MV-4-11 (cell line): ENCODE measurements around the gene AZGP1.
"Not testable (repeated sequence)": the region's sequence is repeated elsewhere in the genome, so short reads cannot be mapped to it uniquely, and the experiment has no call there.

Experiments
- DNase-seq: peaks from one replicate; lab custom pipeline; 2025; lab: John Stamatoyannopoulos, UW

The AZGP1 gene

GRCh38 chr7:99952649-99953048, 23.2 kb downstream of the AZGP1 start:
- DNase-seq: not testable (repeated sequence)

- not testable (repeated sequence) for DNase-seq
Measured at GRCh38 chr7:99950819-99951218, 25.0 kb downstream of the AZGP1 start.

- DNase-seq: no peak
Measured at GRCh38 chr7:99949645-99950228, 26.1 kb downstream of the AZGP1 start.

GRCh38 chr7:99947608-99948007, 28.2 kb downstream of the AZGP1 start:
- DNase-seq: no peak

GRCh38 chr7:99944497-99945070, 31.2 kb downstream of the AZGP1 start:
- DNase-seq: no peak

GRCh38 chr7:99943641-99944496, 32.0 kb downstream of the AZGP1 start:
- DNase-seq: no peak

GRCh38 chr7:99938296-99938695, 37.5 kb downstream of the AZGP1 start:
- DNase-seq: no peak

GRCh38 chr7:99935009-99935408, 40.8 kb downstream of the AZGP1 start:
- not testable (repeated sequence) for DNase-seq

GRCh38 chr7:99930376-99930775, 45.5 kb downstream of the AZGP1 start:
- DNase-seq: no peak

GRCh38 chr7:99929730-99930053, 46.1 kb downstream of the AZGP1 start:
- DNase-seq: no peak

- peak; percentile 48 for DNase-seq
Measured at GRCh38 chr7:99928994-99929729, 46.7 kb downstream of the AZGP1 start, which contains the start of gene GJC3. Gene GJC3, minus strand, starts transcription at chr7:99929620. Its CDS starts 0 bp downstream, at chr7:99929620.

GRCh38 chr7:99928188-99928587, 47.6 kb downstream of the AZGP1 start:
- no peak for DNase-seq

- no peak for DNase-seq
Measured at GRCh38 chr7:99927536-99927935, 48.3 kb downstream of the AZGP1 start.

GRCh38 chr7:99926321-99926720, 49.5 kb downstream of the AZGP1 start:
- DNase-seq: no peak

- no peak for DNase-seq
Measured at GRCh38 chr7:99923200-99923599, 52.6 kb downstream of the AZGP1 start.

GRCh38 chr7:99920149-99920548, 55.7 kb downstream of the AZGP1 start:
- DNase-seq: peak; percentile 4

- DNase-seq: no peak
Measured at GRCh38 chr7:99919814-99920112, 56.1 kb downstream of the AZGP1 start.

GRCh38 chr7:99918959-99919813, 56.6 kb downstream of the AZGP1 start, which contains the start of gene TRIM4:
Gene TRIM4, minus strand, starts transcription at chr7:99919530. Its CDS starts 129 bp downstream, at chr7:99919401.
- peak; percentile 93 for DNase-seq
